Sigmoid colon (tissue), 4 donors: ENCODE measurements around the gene AFDN.

Source experiments
- CTCF ChIP-seq, 4 experiments: fragments of 450-650 bp in 3 of 4; fragments of 200-600 bp in 1 of 4; IDR thresholded peaks; one replicate each; pipeline ENCODE4 v1.5.1; 2016 to 2019; ENCODE audit warnings: antibody characterized with exemption in 4 of 4, mild to moderate bottlenecking in 3 of 4, moderate library complexity in 2 of 4
- EP300 ChIP-seq, 4 donors: sonication (generic); formaldehyde crosslinking; IDR thresholded peaks; one replicate each; pipeline ENCODE4 v1.6.1; 2017; ENCODE audit warnings: antibody characterized with exemption in 4 of 4
- POLR2A ChIP-seq, 2 donors: fragments of 450-650 bp; IDR thresholded peaks; one replicate each; pipeline ENCODE4 v1.6.1; 2016; ENCODE audit warnings: antibody characterized with exemption in 2 of 2, mild to moderate bottlenecking in 2 of 2, moderate library complexity in 2 of 2
- POLR2AphosphoS5 ChIP-seq, 4 donors: sonication (generic); formaldehyde crosslinking; IDR thresholded peaks; one replicate each; pipeline ENCODE4 v1.6.1; 2017; ENCODE audit warnings: antibody characterized with exemption in 4 of 4

GRCh38 chr6:167928111-167928510 lies 101.4 kb downstream of the AFDN start:
- TF ChIP-seq EP300 (IDR thresholded peaks at IDR 0.05) (no peak), CTCF (IDR thresholded peaks at IDR 0.05) (no peak), POLR2AphosphoS5 (IDR thresholded peaks at IDR 0.05) (no peak), POLR2A (IDR thresholded peaks at IDR 0.05) (no peak)
